Stimulated activated CD4-positive, alpha-beta T cell treated with anti-CD3 and anti-CD28 coated beads, Interleukin-1b, Interleukin-23, amount 100 ng/mL, for 1 hour (primary cell): Measurements from ENCODE around the gene TMEM255A.

ENCODE experiments used
- DNase-seq, 2 donors: peaks; one replicate each; pipeline ENCODE4 v3.0.0-alpha.2; 2020; ENCODE audit warnings: low read depth in 2 of 2

TMEM255A gene

GRCh38 chrX:120269373-120270035 is 41.8 kb downstream of the TMEM255A start:
- DNase-seq, result no peak

DNA sequence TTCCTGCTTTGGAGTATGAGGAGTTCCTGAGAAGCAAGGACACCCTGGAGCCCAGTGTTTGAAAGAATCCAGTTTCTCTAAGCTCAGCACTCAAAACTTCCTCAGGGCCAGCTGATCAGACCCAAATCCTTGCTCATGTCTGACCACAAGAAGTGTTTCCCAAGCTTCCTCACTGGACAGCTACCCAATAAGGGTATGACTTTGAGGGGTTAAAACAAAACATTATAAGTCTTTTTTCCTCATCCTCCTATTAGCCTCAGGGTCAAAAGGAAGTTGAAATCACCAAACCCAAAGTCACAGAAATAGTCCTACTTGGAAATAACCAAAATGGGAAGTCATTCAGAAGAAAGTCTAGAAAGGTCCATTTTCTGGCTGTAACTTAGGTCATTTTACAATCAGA is 46.9 kb downstream of the TMEM255A start:
- no peak for DNase-seq

DNA sequence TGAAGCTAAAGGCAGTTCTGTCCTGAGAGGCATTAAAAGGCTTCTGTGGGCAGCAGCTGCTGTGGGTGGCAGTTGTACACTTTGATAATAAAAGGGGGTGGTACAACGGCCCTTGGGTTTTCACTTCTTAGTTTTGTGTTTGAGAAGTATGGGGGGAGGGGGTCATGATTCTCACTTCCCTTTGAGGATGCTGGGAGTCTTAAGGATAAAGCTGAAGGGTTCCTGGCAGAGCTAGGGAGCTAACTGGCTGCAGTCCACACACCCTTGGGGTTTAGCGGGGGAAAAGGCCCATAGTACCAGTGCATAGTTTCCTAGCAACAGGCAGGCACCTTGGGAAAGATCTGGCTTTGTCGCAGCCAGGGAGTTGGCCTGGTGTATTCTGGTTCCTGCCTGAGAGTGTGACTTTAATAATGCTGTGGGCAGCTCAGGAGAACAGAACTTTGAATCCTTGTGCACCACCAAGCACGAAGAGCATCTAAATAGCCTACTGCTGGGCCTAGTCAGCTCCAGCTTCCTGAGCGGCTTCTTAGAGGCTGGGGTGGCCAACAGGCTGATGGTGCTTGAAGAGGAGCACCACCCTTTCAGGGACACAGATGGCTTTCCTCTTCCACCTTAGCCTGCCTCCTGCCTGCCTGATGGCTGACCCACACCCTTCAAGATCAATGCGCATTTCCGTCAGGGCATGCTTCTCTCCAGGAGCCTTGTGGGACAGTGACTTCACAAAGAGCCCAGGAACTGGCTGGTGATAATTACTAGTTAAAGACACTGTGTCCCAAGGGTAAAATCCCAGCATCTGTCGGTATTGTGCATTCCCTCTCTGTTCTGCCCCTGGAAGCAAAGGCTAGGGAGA is 48.2 kb downstream of the TMEM255A start:
- no peak for DNase-seq

DNA sequence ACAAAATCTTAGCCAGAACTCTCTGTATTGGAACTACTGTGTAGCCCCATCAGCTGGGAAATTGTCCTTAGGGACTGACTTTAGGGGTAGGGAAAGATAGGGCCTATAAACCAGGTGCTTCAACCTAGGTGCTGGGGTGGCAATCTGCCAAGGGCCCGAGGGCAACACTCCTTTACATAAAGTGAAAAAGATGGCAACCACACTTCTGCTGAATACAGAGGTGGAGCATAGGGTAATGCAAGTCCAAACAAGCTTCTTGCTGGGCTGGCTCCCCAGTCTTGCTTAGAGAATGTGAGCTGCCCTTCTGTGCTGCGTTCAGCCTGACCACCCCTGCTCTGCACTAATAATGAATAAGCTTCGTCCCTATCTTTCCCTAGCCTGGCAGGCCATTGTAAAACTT is 50.9 kb downstream of the TMEM255A start:
- DNase-seq, result no peak

DNA sequence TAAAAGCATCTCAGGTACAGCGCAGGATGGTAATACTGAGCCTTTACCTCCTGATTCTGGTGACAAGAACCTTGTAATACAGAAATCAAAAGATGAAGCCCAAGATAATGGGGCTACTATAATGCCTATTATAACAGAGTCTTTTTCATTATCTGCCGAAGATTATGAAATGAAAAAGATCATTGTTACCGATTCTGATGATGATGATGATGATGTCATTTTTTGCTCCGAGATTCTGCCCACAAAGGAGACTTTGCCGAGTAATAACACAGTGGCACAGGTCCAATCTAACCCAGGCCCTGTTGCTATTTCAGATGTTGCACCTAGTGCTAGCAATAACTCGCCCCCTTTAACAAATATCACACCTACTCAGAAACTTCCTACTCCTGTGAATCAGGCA is 57.5 kb downstream of the TMEM255A start:
- no peak for DNase-seq

GRCh38 chrX:120251471-120252011 is 59.7 kb downstream of the TMEM255A start:
- DNase-seq, result no peak

GRCh38 chrX:120250522-120251271 is 60.6 kb downstream of the TMEM255A start, which contains the start of gene ZBTB33:
TSS of gene ZBTB33 (plus strand) at chrX:120250812. CDS start at chrX:120253416, 2,604 bp downstream.
- peak; percentile 56 to 59 for DNase-seq

DNA sequence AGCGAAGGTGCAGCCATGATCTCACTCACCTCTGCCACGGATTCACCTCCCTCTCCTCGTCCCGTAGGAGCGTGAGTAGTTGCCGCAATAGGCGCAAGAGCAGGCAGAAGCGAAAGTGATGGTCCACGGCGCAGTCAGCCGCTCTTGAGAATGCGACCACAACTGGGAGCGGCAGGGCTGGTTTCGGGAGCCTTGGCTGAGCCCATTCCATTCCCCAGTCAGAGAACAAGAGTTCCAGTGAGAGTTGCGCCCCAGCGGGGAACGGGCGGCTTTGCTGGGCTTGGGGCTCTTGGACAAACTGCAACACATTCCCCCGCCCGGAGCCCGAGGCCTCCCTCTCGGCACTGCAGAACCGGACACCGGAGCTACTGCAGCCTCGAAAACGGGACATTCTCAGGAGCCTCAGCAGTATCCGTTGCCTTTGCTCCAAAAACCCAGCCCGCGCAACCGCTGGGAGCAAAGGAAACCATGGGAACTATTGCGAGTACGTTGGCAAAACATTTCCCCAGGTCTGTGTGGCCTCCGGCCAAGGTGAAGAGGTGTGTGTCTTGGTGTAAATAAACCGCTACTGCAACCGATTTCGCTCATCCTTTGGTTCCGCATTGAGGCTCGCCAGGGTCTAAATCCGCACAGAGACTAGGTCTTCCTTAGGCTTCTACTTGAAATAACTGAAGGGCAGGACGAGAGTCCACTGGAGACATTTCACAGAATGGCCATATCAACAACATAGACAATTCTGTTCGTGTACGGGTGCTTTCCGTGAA is 66.3 kb downstream of the TMEM255A start:
- DNase-seq, result no peak

GRCh38 chrX:120244395-120244734 is 66.9 kb downstream of the TMEM255A start:
- no peak for DNase-seq

DNA sequence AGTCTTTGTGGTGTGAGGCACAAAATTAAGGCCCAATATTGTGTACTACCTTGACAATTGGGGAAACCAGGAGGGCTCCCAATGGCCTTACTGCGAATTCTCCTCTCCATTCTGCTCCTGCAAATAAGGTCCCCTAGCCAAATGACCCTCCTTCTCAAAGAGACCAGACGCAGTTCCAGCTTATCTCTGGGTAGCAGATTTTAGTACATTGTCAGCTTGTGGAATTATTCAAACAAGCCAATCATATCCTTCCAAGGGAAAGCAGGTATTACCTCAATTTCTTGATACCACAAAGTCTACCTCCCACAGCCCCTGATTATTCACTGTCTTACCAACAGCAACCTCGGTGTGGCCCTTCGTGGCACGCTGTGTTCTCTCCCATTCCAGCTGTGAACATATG is 68.4 kb downstream of the TMEM255A start:
- DNase-seq, result no peak

DNA sequence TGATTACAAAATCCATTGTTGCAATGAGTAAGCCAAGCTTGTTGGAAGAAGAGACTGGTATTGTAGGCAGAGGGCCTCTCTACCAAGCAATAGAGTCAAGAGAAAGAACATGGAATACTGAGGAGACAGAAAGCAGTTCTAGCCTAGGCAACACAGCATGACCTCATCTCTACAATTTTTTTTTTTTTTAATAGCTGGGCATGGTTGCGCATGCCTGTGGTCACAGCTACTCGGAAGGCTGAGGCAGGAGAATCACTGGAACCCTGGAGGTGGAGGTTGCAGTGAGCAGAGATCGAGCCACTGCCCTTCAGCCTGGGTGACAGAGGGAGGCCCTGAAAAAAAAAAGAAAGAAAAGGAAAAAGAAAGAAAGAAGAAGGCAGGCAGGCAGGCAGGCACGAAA is 72.3 kb downstream of the TMEM255A start:
- no peak for DNase-seq

DNA sequence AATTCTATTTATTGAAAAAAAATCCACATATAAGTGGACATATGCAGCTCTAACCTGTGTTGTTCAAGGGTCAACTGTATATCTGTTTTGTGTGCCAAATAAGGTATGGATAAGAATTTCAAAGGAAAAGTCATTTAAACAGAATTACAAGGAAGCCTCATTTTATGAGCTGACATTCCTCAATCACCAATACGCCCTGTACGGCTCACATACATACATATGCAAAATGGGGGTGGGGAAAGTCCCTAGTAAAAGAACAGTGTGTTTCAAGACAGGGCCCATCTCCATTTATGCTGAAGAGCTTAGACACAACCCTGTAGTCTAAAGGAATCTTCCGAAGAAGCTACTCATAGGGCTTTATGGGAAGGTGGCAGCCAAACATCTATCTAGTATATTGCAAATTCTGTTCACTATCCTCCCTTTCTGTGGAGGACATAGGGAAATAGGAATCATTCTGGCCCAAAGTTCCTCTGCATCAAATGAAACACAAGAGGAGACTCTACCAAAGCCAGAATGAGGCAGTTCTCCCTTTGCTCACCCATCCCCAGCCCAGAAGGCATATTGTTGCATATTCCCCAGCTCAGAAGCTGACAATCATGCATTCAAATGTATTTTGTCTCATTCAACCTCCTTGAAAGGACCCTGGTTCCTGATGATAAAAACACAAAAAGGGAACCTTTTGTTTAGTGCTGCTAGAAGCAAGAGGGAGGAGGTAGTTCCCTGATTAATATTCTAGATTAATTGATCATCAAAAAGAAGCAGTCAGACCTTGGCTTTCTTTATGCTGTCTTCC is 74.4 kb downstream of the TMEM255A start:
- DNase-seq, result no peak

DNA sequence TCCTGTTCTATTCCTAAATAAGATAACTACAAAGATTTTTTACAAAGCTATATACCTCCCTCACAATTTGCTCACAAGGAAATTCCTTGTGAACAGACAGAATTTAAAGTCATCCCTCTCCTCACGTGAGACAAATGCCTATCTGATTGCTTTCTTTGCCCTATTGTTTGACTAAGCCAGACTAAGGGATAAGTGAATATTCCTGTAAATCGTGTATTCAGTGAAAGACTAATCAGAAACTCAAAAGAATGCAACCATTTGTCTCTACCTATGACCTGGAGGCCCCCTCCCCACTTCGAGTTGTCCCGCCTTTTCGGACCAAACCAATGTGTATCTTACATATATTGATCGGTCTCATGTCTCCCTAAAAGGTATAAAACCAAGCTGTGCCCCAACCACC is 76.0 kb downstream of the TMEM255A start:
- DNase-seq, result no peak

- DNase-seq, result no peak
Observed at GRCh38 chrX:120228187-120228908, 82.9 kb downstream of the TMEM255A start.

GRCh38 chrX:120224388-120224787 is 86.9 kb downstream of the TMEM255A start:
- DNase-seq, result no peak

GRCh38 chrX:120223374-120223773 is 87.9 kb downstream of the TMEM255A start:
- no peak for DNase-seq

DNA sequence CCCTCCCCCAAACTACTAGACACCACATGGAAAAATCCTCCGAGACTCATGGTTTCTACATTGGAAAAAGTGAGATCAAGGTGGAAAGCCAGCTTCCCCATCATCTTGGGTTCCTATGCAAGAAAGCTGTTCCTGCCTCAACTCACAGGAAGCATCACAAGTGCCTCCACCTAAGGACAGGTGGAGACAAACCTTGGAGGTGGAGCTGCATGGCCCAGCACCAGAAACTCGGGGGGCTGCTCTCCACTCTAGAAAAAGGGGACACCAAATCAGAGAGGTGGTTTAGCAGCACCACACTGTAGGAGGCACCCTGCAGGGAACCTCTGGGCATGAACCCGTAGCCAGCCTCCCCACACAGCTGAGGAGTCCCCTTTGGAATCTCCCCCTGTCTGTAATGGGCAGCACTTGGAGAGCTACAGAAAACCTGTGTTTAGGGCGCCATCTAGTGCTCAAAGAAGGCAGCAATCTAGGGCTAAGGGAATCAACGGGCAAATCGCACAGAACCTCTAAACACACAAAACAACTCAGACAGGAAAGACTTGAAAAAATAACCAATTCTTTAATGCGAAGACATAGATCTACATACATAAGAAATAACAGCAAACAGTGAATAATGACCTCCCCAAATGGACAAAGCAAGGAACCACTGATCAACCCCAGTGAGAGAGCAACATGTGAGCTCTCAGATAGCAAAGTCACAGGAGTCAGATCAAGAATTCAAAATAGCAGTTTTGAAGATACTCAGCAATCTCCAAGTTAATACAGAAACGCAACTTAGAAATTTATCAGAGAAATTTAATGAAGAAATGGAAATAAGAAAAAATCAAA is 97.6 kb downstream of the TMEM255A start:
- DNase-seq, result peak in 1 of 2 donors; percentile 35
